SU-DHL-6 (cell line): ENCODE data around the gene GOLIM4.

Experiments
- CTCF ChIP-seq: fragments of 200-600 bp; sonication (generic); IDR thresholded peaks from one replicate; pipeline ENCODE4 v1.5.1; 2017; ENCODE audit warnings: antibody characterized with exemption, mild to moderate bottlenecking, low read length, moderate library complexity; ENCODE audit not compliant: insufficient read depth, poor library complexity, severe bottlenecking
- EZH2phosphoT487 ChIP-seq: fragments of 200-600 bp; sonication (generic), shearing (Covaris generic); conservative IDR thresholded peaks from 2 replicates; pipeline ENCODE4 v1.6.1; 2018; ENCODE audit warnings: mild to moderate bottlenecking, antibody characterized with exemption, low read length, moderate library complexity, mixed read lengths

GRCh38 chr3:168053115-168053514 lies 42.6 kb downstream of the GOLIM4 start:
- TF ChIP-seq CTCF, result no peak
- no peak for TF ChIP-seq EZH2phosphoT487
